Glutamatergic neuron (in vitro differentiated cells): ENCODE measurements around the gene STAT6. TPM values are rescaled to one million over a fixed set of nuclear protein-coding genes. Genes with fewer than 3 reads are reported as not detected.

ENCODE experiments used
- DNase-seq: peaks from one replicate; pipeline ENCODE4 v3.0.0; 2022
- H3K27ac Mint-ChIP-seq: one replicate; pipeline ENCODE4 v1.8.0; 2020; ENCODE audit warnings: mild to moderate bottlenecking, mixed read lengths, inconsistent platforms; ENCODE audit not compliant: unreplicated experiment
- H3K27me3 Mint-ChIP-seq: one replicate; pipeline ENCODE4 v1.8.0; 2020; ENCODE audit warnings: mild to moderate bottlenecking, moderate library complexity, mixed read lengths, inconsistent platforms; ENCODE audit not compliant: unreplicated experiment
- H3K36me3 Mint-ChIP-seq: one replicate; pipeline ENCODE4 v1.8.0; 2020; ENCODE audit warnings: mild to moderate bottlenecking, mixed read lengths, inconsistent platforms; ENCODE audit not compliant: unreplicated experiment
- H3K4me1 Mint-ChIP-seq: one replicate; pipeline ENCODE4 v1.8.0; 2020; ENCODE audit warnings: mild to moderate bottlenecking, low read depth, mixed read lengths, inconsistent platforms; ENCODE audit not compliant: unreplicated experiment
- H3K4me3 Mint-ChIP-seq: one replicate; pipeline ENCODE4 v1.8.0; 2020; ENCODE audit warnings: mild to moderate bottlenecking, mixed read lengths, inconsistent platforms; ENCODE audit not compliant: unreplicated experiment
- H3K9me3 Mint-ChIP-seq: one replicate; pipeline ENCODE4 v1.8.0; 2020; ENCODE audit warnings: mild to moderate bottlenecking, moderate library complexity, mixed read lengths, inconsistent platforms; ENCODE audit not compliant: unreplicated experiment
- CTCF ChIP-seq: fragments of 200-600 bp; sonication (generic); IDR thresholded peaks from one replicate; pipeline ENCODE4 v1.5.0; 2021; ENCODE audit not compliant: partially characterized antibody, unreplicated experiment
- total RNA-seq: library from RNA; stranded (reverse); fragmentation: NEBNext Ultra II Directional; extraction: Animal tissue kit (Norgen Biotek cat#: 25700); gene quantifications from one replicate; pipeline ENCODE4 v1.2.1, GENCODE V29; 2021; ENCODE audit not compliant: unreplicated experiment

Gene STAT6
- total RNA-seq, 1 donor from 2014 or later = 34.4 TPM

- Mint-ChIP-seq H3K27me3 (peaks cover 20% of the 10 kb centered on the region), H3K4me3 (peak overlapping the region; percentile 90), H3K9me3 (peaks cover 7% of the 10 kb centered on the region), H3K4me1 (peaks cover 17% of the 10 kb centered on the region), H3K36me3 (no peaks in the 10 kb centered on the region), H3K27ac (peak overlapping the region; percentile 14)
- DNase-seq = no peak
- no peak for TF ChIP-seq CTCF
These were observed 24.6 kb downstream of the STAT6 start for GRCh38 chr12:57086493-57087009.

GRCh38 chr12:57085999-57086492 is 25.1 kb downstream of the STAT6 start:
- peak overlapping the region; percentile 90 for H3K4me3 Mint-ChIP-seq
- H3K27me3 Mint-ChIP-seq = peaks cover 20% of the 10 kb centered on the region
- no peak for TF ChIP-seq CTCF
- H3K9me3 Mint-ChIP-seq = peaks cover 7% of the 10 kb centered on the region
- peak overlapping the region; percentile 53 for H3K27ac Mint-ChIP-seq
- H3K4me1 Mint-ChIP-seq = peaks cover 17% of the 10 kb centered on the region
- no peaks in the 10 kb centered on the region for H3K36me3 Mint-ChIP-seq
- no peak for DNase-seq

GRCh38 chr12:57080855-57081254 is 30.3 kb downstream of the STAT6 start:
- Mint-ChIP-seq H3K36me3 (no peaks in the 10 kb centered on the region), H3K4me1 (peaks cover 2% of the 10 kb centered on the region), H3K27me3 (peaks cover 1% of the 10 kb centered on the region), H3K4me3 (no peak overlapping the region), H3K27ac (no peak overlapping the region), H3K9me3 (peaks cover 1% of the 10 kb centered on the region)
- TF ChIP-seq CTCF = no peak
- no peak for DNase-seq

GRCh38 chr12:57079821-57080220 is 31.3 kb downstream of the STAT6 start:
- no peak overlapping the region for H3K4me3 Mint-ChIP-seq
- no peaks in the 10 kb centered on the region for H3K27me3 Mint-ChIP-seq

More at GRCh38 chr12:57079821-57080220, 31.3 kb downstream of the STAT6 start:
- Mint-ChIP-seq H3K27ac (no peak overlapping the region), H3K4me1 (no peaks in the 10 kb centered on the region), H3K36me3 (no peaks in the 10 kb centered on the region), H3K9me3 (no peaks in the 10 kb centered on the region)
- no peak for DNase-seq
- TF ChIP-seq CTCF = no peak
